OCI-LY7 (cell line): Measurements from ENCODE around the gene ANP32E.
A peak's percentile ranks its signal among the peaks of the same experiment; 100 is the strongest.

Source experiments
- CTCF ChIP-seq: fragments of 200-600 bp; sonication (generic); conservative IDR thresholded peaks from 2 replicates; pipeline ENCODE4 v1.5.1; 2014; ENCODE audit warnings: mild to moderate bottlenecking, antibody characterized with exemption, low read length, moderate library complexity, mixed read lengths
- EZH2phosphoT487 ChIP-seq: fragments of 200-600 bp; sonication (generic); IDR thresholded peaks from 2 replicates; pipeline ENCODE4 v1.6.1; 2018; ENCODE audit warnings: low read depth, borderline replicate concordance, mild to moderate bottlenecking, mixed run types, antibody characterized with exemption, low read length, moderate library complexity, mixed read lengths

DNA sequence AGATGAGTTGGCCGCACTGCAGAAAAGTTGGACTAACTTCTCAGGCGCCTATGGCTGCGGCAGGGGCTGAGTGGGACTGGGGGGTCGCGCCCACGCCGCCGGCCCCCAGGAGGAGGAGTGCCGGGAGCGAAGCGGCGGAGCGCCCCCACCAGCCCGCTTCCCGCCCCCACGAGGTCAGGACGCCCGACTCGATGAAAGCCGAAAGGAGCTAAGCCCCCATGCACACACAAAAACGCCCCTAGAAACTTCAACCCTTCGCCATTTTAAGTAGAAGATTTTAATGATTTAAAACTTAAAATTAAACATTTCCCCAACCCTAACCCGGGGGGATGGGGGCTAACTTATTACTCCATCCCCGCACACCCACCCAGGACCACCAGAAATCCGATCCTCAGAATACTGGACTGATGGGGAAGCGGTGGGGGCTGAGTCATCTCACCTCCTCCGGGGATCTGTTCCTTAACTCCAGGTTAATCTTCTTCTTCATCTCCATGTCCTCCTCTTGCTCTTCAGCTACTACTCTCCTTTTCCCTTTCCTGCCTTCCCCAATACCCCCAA, 539 bp downstream of the ANP32E start:
- TF ChIP-seq CTCF (peak; percentile 51), EZH2phosphoT487 (no peak)
